ENCODE measurements around the gene FAM241A.

- TF ChIP-seq MBD1 (CRISPR knock-in tag; IDR thresholded peaks at IDR 0.05) (no peak), CAMTA2 (CRISPR knock-in tag; conservative IDR thresholded peaks at IDR 0.05) (no peak), CEBPB (tag; IDR thresholded peaks at IDR 0.05) (no peak), SMC3 (conservative IDR thresholded peaks at IDR 0.05; ENCODE audit: insufficient read depth, low read depth, low read length) (no peak)
These were observed 86.8 kb downstream of the FAM241A start, which contains the start of gene AP1AR for GRCh38 chr4:112231779-112232713.

All from K562 (cell line).